GM18499 (cell line): ENCODE data around the gene SIGLEC11.

Experiments
- ATAC-seq: cut with Tn5 transposase; IDR thresholded peaks from one replicate; pipeline ENCODE4 v1.9.1; 2021; ENCODE audit warnings: moderate number of reproducible peaks; ENCODE audit not compliant: insufficient read depth, unreplicated experiment

SIGLEC11 gene

GRCh38 chr19:49908480-49909420 lies 52.2 kb downstream of the SIGLEC11 start:
- no peak for ATAC-seq

GRCh38 chr19:49907745-49908446 lies 53.1 kb downstream of the SIGLEC11 start:
- no peak for ATAC-seq

- no peak for ATAC-seq
Observed at GRCh38 chr19:49906879-49907564, 54.0 kb downstream of the SIGLEC11 start.

- ATAC-seq, result no peak
Observed at GRCh38 chr19:49904136-49904535, 56.8 kb downstream of the SIGLEC11 start.
